HG03354 (cell line): ENCODE results near the gene R3HDML.

Experiments used
- ATAC-seq: cut with Tn5 transposase; IDR thresholded peaks from one replicate; pipeline ENCODE4 v1.9.1; 2021; ENCODE audit warnings: mild to moderate bottlenecking; ENCODE audit not compliant: unreplicated experiment, poor library complexity, severe bottlenecking

The R3HDML gene

GRCh38 chr20:44394702-44395460 is 58.0 kb downstream of the R3HDML start:
- ATAC-seq = no peak

- no peak for ATAC-seq
Measured at GRCh38 chr20:44395461-44396340, 58.9 kb downstream of the R3HDML start.

GRCh38 chr20:44396369-44397130 is 59.7 kb downstream of the R3HDML start:
- ATAC-seq = no peak

- no peak for ATAC-seq
Measured at GRCh38 chr20:44398335-44398734, 61.5 kb downstream of the R3HDML start.

GRCh38 chr20:44399446-44399845 is 62.6 kb downstream of the R3HDML start:
- ATAC-seq = no peak

- no peak for ATAC-seq
Measured at GRCh38 chr20:44400671-44400969, 63.8 kb downstream of the R3HDML start.
